Smooth muscle cell (in vitro differentiated cells): ENCODE data around the gene CHPT1. TPM values are rescaled to one million over a fixed set of nuclear protein-coding genes. Genes with fewer than 3 reads are reported as not detected.
"Not testable (repeated sequence)": the region's sequence is repeated elsewhere in the genome, so short reads cannot be mapped to it uniquely, and the experiment has no call there.

Source experiments
- DNase-seq: peaks from one replicate; lab custom pipeline; 2025; ENCODE audit not compliant: unreplicated experiment; lab: John Stamatoyannopoulos, UW
- H2AFZ ChIP-seq: fragments of 200-600 bp; sonication (generic); 2 replicates; pipeline ENCODE4 v1.6.0; 2016; ENCODE audit warnings: antibody characterized with exemption, low read depth, mild to moderate bottlenecking
- H3F3A ChIP-seq: fragments of 200-600 bp; sonication (generic); 2 replicates; pipeline ENCODE4 v1.6.0; 2017; ENCODE audit warnings: antibody characterized with exemption, low read depth
- H3K27ac ChIP-seq: fragments of 200-600 bp; sonication (generic); 2 replicates; pipeline ENCODE4 v1.5.1; 2016; ENCODE audit warnings: low read depth, mild to moderate bottlenecking
- H3K27me3 ChIP-seq: fragments of 200-600 bp; sonication (generic); 2 replicates; pipeline ENCODE4 v1.6.1; 2016; ENCODE audit warnings: low read depth, mild to moderate bottlenecking
- H3K36me3 ChIP-seq: fragments of 200-600 bp; sonication (generic); 2 replicates; pipeline ENCODE4 v1.5.1; 2016; ENCODE audit warnings: low read depth
- H3K4me1 ChIP-seq: fragments of 200-600 bp; sonication (generic); 2 replicates; pipeline ENCODE4 v1.5.1; 2016; ENCODE audit warnings: low read depth
- H3K4me2 ChIP-seq: fragments of 200-600 bp; sonication (generic); 2 replicates; pipeline ENCODE4 v1.6.0; 2016; ENCODE audit warnings: mild to moderate bottlenecking
- H3K4me3 ChIP-seq: fragments of 200-600 bp; sonication (generic); 2 replicates; pipeline ENCODE4 v1.5.1; 2016; ENCODE audit warnings: mild to moderate bottlenecking
- H3K79me2 ChIP-seq: fragments of 200-600 bp; sonication (generic); 2 replicates; pipeline ENCODE4 v1.6.0; 2016; ENCODE audit warnings: low read depth, mild to moderate bottlenecking
- H3K9ac ChIP-seq: fragments of 200-600 bp; sonication (generic); 2 replicates; pipeline ENCODE4 v1.6.0; 2016; ENCODE audit warnings: low read depth
- H3K9me3 ChIP-seq: fragments of 200-600 bp; sonication (generic); replicated peaks from 2 replicates; pipeline ENCODE4 v1.5.1; 2016; ENCODE audit warnings: low read depth
- H4K20me1 ChIP-seq: fragments of 200-600 bp; sonication (generic); 2 replicates; pipeline ENCODE4 v1.6.0; 2016; ENCODE audit warnings: low read depth
- CTCF ChIP-seq: fragments of 200-600 bp; sonication (generic); IDR thresholded peaks from 2 replicates; pipeline ENCODE4 v1.5.1; 2017; ENCODE audit warnings: borderline replicate concordance, mild to moderate bottlenecking, antibody characterized with exemption; ENCODE audit not compliant: insufficient read depth, poor library complexity, severe bottlenecking
- WGBS: methylation state at CpG from one replicate; pipeline ENCODE4 v1.1.7; 2016; ENCODE audit warnings: low lambda C conversion rate; 5-methylcytosine and 5-hydroxymethylcytosine counted together
- polyA plus RNA-seq: library from polyadenylated mRNA; unstranded; fragments of >200 nt; fragmentation: Nextera tagmentation; extraction: Ambion mirVana; gene quantifications from 2 replicates; pipeline ENCODE4 v1.2.1, GENCODE V29; 2016
- total RNA-seq: library from RNA; depleted of rRNA; stranded (reverse); fragments of >200 nt; gene quantifications from 2 replicates; pipeline ENCODE4 v1.2.3, GENCODE V29; 2014

Gene CHPT1
- total and polyA plus RNA-seq, 2 experiments from 2014 or later = 21.7 to 40.5 TPM

- TF ChIP-seq CTCF = no peak
- no peaks in the 10 kb centered on the region for H3K4me1 ChIP-seq
- DNase-seq = no peak
These were observed 26.2 kb upstream of the CHPT1 start for GRCh38 chr12:101671157-101671791.

DNA sequence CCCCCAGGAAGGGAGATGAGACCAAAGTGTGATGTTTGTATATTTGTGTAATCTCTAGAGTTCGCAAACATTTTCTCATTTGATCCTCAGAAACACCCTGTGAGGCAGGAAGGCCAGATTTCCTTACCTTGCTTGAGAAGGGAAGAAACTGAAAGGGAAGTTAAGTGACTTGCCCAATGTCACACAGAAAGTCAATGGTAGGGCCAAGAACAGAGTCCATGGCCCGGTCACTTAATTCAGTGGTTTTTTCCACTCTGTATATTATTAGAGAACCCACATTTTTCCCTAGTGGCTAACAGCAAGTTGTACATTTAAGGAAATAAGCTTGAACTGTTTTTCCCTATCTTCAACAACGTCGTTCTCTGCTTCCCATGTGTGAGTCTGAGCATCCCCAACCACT is 25.6 kb upstream of the CHPT1 start:
- no peaks in the 10 kb centered on the region for H3K4me1 ChIP-seq
- no peak overlapping the region for H3K4me3 ChIP-seq
- TF ChIP-seq CTCF = no peak
- no peak for DNase-seq
- no peaks in the 10 kb centered on the region for H3K79me2 ChIP-seq
- no peak overlapping the region for H3K4me2 ChIP-seq
- H3F3A ChIP-seq = no peaks in the 10 kb centered on the region
- no peak overlapping the region for H2AFZ ChIP-seq
- H3K36me3 ChIP-seq = no peaks in the 10 kb centered on the region
- no peaks in the 10 kb centered on the region for H4K20me1 ChIP-seq
- 98% methylated on average over 4 of the region's 4 CpGs for WGBS
- no peak overlapping the region for H3K9ac ChIP-seq
- no peak overlapping the region for H3K27ac ChIP-seq
- H3K9me3 ChIP-seq = no peaks in the 10 kb centered on the region
- no peaks in the 10 kb centered on the region for H3K27me3 ChIP-seq

More at GRCh38 chr12:101671157-101671791, 26.2 kb upstream of the CHPT1 start:
- Histone ChIP-seq H3K79me2 (no peaks in the 10 kb centered on the region), H2AFZ (no peak overlapping the region), H3K9me3 (no peaks in the 10 kb centered on the region), H3K4me2 (no peak overlapping the region), H3F3A (no peaks in the 10 kb centered on the region), H3K9ac (no peak overlapping the region), H3K27ac (no peak overlapping the region), H3K4me3 (no peak overlapping the region), H3K36me3 (no peaks in the 10 kb centered on the region), H4K20me1 (no peaks in the 10 kb centered on the region), H3K27me3 (no peaks in the 10 kb centered on the region)
- 80% methylated on average over 6 of the region's 6 CpGs for WGBS

- Histone ChIP-seq H3K79me2 (no peaks in the 10 kb centered on the region), H3K4me2 (no peak overlapping the region), H4K20me1 (no peaks in the 10 kb centered on the region), H2AFZ (no peak overlapping the region), H3K4me3 (no peak overlapping the region), H3K36me3 (no peaks in the 10 kb centered on the region), H3K9ac (no peak overlapping the region), H3K27ac (no peak overlapping the region), H3F3A (no peaks in the 10 kb centered on the region), H3K27me3 (peaks cover 6% of the 10 kb centered on the region), H3K9me3 (no peaks in the 10 kb centered on the region), H3K4me1 (no peaks in the 10 kb centered on the region)
- TF ChIP-seq CTCF = no peak
- DNase-seq = no peak
- WGBS = 92% methylated on average over 2 of the region's 2 CpGs
These were observed 21.9 kb upstream of the CHPT1 start for GRCh38 chr12:101675555-101675954.

GRCh38 chr12:101676497-101676896 is 20.9 kb upstream of the CHPT1 start:
- not testable (repeated sequence) for H2AFZ ChIP-seq, H3K27ac ChIP-seq, H3K9me3 ChIP-seq, H3K36me3 ChIP-seq, H3K4me2 ChIP-seq, H3K4me1 ChIP-seq, H3K79me2 ChIP-seq, H3K4me3 ChIP-seq, DNase-seq, H4K20me1 ChIP-seq, H3K9ac ChIP-seq, H3F3A ChIP-seq, H3K27me3 ChIP-seq
- WGBS = 87% methylated on average over 3 of the region's 3 CpGs
